Upper lobe of left lung (tissue), 4 donors: ENCODE measurements around the gene KCNG2.

Experiments
- EP300 ChIP-seq, 4 donors: sonication (generic); formaldehyde crosslinking; IDR thresholded peaks; one replicate each; pipeline ENCODE4 v1.5.1; 2017; ENCODE audit warnings: antibody characterized with exemption in 4 of 4, control low read depth in 2 of 4
- POLR2A ChIP-seq, 4 donors: fragments of 450-650 bp; IDR thresholded peaks; one replicate each; pipeline ENCODE4 v1.5.1; 2016 to 2017; ENCODE audit warnings: antibody characterized with exemption in 4 of 4, mild to moderate bottlenecking in 2 of 4
- TF ChIP-seq, protein P1 (sequence below), 6 experiments: fragments of 450-650 bp in 4 of 6; fragments of 200-600 bp in 2 of 6; sonication (generic) in 2 of 6; IDR thresholded peaks; one replicate each; pipeline ENCODE4 v1.5.1; 2016 to 2019; ENCODE audit warnings: antibody characterized with exemption in 6 of 6

DNA sequence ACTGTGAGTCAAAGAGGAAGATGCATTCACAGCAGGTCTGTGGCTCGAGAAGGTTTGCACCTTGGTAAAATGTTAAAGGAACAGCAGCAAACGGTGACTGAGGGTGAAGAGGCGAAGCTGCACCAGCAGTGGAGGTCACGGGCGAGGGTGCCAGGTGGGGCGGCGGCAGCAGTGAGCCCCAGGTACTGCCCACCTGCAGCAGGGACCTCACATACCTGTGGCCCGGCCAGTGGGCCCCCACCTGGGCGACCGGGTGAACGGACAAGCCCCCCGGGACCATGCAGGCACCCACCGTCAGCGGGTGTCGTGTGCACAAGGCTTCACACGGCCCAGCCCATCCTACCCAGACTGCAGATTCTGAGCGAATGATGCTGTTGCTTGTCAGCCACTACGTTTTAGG is 23.6 kb upstream of the KCNG2 start:
- TF ChIP-seq, protein P1, sequence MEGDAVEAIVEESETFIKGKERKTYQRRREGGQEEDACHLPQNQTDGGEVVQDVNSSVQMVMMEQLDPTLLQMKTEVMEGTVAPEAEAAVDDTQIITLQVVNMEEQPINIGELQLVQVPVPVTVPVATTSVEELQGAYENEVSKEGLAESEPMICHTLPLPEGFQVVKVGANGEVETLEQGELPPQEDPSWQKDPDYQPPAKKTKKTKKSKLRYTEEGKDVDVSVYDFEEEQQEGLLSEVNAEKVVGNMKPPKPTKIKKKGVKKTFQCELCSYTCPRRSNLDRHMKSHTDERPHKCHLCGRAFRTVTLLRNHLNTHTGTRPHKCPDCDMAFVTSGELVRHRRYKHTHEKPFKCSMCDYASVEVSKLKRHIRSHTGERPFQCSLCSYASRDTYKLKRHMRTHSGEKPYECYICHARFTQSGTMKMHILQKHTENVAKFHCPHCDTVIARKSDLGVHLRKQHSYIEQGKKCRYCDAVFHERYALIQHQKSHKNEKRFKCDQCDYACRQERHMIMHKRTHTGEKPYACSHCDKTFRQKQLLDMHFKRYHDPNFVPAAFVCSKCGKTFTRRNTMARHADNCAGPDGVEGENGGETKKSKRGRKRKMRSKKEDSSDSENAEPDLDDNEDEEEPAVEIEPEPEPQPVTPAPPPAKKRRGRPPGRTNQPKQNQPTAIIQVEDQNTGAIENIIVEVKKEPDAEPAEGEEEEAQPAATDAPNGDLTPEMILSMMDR (IDR thresholded peaks at IDR 0.05): no peak
- TF ChIP-seq POLR2A (IDR thresholded peaks at IDR 0.05) (no peak), EP300 (IDR thresholded peaks at IDR 0.05) (no peak)
